GM12873 (cell line): Measurements from ENCODE around the gene MACF1.

Experiments
- TF ChIP-seq, protein P1 (sequence below): IDR thresholded peaks from 2 replicates; pipeline ENCODE4 v1.5.1; 2012; ENCODE audit warnings: low read depth, mild to moderate bottlenecking, moderate library complexity, low read length, control low read depth; ENCODE audit not compliant: insufficient read depth; ENCODE audit errors: missing control alignments

The MACF1 gene

DNA sequence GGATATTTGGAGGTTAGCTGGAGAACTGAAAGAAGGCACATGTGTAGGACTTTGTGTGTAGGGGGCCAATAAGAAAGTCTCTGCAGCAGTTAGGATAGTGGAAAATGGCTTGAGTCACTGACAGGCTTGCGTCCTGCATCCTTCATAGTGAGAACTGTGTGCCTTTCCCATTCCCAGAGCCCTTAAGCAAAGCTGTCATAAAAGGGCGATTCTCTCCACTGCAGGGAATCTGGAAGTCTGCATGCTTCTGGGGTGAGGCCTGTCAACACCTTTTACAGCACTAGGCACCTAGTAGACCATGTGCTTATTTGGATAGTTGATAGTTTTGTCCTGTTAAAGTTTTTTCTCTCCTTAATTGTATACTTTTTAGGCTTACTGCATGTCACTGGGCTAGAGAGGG, 39.4 kb upstream of the MACF1 start:
- TF ChIP-seq, protein P1, sequence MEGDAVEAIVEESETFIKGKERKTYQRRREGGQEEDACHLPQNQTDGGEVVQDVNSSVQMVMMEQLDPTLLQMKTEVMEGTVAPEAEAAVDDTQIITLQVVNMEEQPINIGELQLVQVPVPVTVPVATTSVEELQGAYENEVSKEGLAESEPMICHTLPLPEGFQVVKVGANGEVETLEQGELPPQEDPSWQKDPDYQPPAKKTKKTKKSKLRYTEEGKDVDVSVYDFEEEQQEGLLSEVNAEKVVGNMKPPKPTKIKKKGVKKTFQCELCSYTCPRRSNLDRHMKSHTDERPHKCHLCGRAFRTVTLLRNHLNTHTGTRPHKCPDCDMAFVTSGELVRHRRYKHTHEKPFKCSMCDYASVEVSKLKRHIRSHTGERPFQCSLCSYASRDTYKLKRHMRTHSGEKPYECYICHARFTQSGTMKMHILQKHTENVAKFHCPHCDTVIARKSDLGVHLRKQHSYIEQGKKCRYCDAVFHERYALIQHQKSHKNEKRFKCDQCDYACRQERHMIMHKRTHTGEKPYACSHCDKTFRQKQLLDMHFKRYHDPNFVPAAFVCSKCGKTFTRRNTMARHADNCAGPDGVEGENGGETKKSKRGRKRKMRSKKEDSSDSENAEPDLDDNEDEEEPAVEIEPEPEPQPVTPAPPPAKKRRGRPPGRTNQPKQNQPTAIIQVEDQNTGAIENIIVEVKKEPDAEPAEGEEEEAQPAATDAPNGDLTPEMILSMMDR: no peak

DNA sequence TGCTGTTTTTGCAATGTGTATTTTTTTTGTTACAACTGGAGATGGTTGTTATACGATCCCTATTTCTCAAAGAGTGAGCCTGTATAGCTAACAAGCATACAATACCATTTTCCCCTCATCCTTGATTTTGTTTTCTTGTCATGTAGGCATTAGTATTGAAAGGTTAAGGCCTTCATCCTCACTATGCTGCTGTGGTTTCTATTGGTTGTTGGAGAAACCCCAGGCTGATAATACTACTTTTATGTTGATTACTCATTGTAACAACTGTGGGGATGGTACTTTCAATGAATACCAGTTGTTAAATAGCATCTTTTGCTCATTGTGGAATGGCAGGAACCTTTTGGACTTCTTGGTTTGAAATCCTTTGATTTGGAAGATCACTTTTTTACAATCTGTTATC, 39.0 kb upstream of the MACF1 start:
- TF ChIP-seq, protein P1: no peak

DNA sequence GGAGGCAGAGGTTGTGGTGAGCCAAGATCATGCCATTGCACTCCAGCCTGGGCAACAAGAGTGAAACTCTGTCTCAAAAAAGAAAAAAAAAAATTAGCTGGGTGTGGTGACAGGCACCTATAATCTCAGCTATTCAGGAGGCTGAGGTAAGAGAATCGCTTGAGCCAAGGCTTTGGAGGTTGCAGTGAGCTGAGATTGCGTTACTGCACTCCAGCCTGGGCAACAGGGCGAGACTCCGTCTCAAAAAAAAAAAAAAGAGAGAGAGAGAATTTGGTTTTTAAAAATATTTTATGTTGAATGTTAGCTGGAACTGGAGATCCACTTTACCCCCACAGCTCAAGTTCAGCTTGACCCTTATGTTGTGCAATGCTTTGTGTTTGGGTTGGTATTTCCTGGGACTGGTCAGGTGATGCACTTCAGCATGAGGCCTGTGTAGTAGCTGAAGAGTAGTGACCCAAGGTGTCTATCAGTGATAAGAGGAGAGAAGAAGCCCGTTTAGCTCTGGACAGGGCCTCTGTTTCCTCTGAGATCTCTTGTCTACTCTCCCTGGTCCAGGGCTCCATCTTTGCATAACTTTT, 36.8 kb upstream of the MACF1 start:
- TF ChIP-seq, protein P1: no peak

DNA sequence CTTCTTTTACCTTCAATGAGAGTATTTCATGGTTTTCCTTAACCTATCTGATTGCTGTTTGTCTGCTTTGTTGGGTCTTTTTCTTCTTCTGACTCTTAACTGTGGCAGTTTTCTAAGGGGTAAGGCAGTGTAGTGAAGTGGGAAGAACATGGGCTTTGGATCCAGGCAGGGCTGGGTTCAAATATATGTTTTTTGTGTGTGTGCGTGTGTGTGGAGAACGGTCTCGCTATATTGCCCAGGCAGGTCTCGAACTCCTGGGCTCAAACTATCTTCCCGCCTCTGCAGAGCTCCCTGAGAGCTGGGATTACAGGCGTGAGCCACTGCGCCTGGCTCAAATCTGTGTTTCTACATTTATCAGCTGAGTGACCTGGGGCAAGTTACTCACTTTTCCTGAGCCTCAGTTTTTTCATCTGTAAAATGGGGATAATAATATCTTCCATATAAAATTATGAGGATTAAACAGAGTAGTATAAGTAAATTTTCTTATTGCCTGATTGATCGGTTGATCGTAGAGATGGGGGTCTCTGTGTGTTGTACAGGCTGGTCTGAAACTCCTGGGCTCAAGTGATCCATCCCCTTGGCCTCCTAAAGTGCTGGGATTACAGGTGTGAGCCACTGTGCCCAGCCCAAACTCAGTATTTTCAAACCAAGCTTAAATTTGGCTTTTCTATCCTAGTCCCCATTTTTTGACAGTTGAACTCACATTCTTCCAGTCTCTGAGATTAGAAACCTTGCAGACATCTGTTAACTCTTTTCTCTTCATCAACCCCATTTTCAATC, 36.0 kb upstream of the MACF1 start:
- TF ChIP-seq, protein P1: no peak

DNA sequence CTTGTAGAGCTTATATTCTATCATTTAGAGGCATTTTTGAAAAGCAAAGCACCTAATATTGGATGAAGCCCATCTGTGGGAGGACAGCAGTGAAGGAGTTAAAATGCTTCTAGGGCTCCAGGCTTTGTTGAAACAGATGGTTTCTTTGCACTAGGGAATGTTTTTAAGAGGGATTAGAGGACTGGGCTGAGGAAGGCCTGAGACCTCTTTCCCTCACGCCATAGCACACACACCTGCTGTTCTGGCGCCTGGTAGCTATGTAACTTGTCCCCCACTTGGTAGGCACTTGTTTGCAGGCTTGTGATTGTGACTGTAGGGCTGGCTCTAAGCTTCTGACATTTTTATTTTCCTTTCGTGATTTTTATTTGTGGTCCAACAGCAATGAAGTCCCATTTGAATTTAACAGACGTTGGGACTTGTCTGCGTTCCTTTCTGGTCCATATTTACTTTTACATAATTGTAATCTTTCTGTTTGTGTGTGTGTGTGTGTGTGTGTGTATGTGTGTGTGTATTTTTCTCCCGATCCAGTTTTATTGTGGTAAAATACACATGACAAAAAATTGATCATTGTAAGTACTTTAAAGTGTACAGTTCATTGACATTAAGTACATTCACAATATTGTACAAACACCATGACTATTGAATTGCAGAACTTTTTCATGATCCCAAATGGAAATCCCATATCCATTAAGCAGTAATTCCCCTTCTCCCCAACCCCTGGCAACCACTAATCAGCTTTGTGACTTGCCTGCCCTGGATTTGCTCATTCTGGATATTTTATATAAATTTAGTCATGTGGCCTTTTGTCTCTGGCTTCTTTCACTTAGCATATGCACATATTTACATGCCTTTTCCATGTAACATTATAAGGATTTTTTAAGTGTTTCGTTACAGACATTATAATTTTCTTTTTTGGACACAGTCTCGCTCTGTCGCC, 33.5 kb upstream of the MACF1 start:
- TF ChIP-seq, protein P1: no peak

DNA sequence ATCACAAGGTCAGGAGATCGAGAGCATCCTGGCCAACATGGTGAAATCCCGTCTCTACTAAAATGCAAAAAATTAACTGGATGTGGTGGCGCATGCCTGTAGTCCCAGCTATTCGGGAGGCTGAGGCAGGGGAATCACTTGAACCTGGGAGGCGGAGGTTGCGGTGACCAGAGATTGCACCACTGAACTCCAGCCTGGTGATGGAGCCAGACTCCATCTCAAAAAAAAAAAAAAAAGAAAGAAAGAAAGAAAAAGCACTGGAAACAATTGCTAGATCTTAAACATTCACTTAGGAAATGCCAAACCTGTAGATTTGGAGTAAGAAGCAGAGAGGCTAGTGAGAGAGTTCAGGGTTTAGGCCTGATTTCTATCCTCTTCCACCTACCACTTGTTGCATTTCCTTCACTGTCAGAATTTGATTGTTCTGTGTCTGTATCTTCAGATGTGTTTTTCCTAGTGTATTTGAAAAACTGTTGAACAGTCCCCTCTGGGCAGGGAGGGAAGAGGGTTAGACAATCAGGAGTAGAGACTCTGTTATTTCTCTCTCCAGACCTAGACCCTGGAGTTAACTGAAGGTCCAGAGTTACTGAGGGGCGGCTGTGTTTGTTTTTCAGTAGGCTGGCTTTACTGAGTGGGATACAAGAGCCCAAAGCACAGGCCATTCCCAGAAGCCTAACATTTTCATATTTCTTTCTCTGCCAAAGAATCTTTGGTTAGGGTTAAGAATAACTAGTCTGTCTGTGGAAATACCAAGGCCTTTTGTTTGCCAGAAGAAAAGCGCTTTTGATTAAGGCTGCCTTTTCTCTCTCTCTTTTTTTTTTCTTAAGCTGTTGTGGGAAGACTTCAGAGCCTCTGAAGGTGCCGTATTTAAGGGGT, 31.1 kb upstream of the MACF1 start:
- TF ChIP-seq, protein P1: no peak
